HCT116 (cell line): ENCODE results near the gene PPM1M. TPM values are rescaled to one million over a fixed set of nuclear protein-coding genes. Genes with fewer than 3 reads are reported as not detected.

Source experiments
- ATAC-seq: fragments of 200-7000 bp; cut with Tn5 transposase; 2 replicates; pipeline ENCODE4 v1.9.1; 2020; ENCODE audit warnings: mild to moderate bottlenecking, moderate library complexity
- BruUV-seq: library from RNA; stranded (reverse); fragments of 400-500 nt; replicated peaks from 2 replicates; lab custom pipeline; 2021; lab: Mats Ljungman, UMichigan
- CTCF ChIA-PET: fragments of 300-600 bp; sonication (Branson Sonifier 250); formaldehyde crosslinking; loops from one replicate; lab custom pipeline; 2021; ENCODE audit warnings: antibody characterized with exemption; lab: Charles Lee
- POLR2A ChIA-PET: fragments of 300-600, 350-600 bp; sonication (Branson Sonifier 250); formaldehyde crosslinking; loops from one replicate; lab custom pipeline; 2021; ENCODE audit warnings: antibody characterized with exemption; lab: Charles Lee
- RAD21 ChIA-PET, 2 experiments: fragments of 300-600 bp; sonication (Branson Sonifier 250); formaldehyde crosslinking; loops; one replicate each; lab custom pipeline; 2023; ENCODE audit warnings: low total read pairs in 2 of 2; ENCODE audit not compliant: uncharacterized antibody in 2 of 2, unreplicated experiment in 2 of 2, low non-redundant PET in 1 of 2; lab: Charles Lee
- DNase-seq: peaks from one replicate; pipeline ENCODE4 v3.0.0-alpha.2; 2010; ENCODE audit warnings: low read depth, low spot score
- H2AFZ ChIP-seq: fragments of 200-600 bp; shearing (Covaris generic), sonication (generic); 2 replicates; pipeline ENCODE4 v1.6.1; 2017; ENCODE audit warnings: low read depth, mixed run types, mixed read lengths, antibody characterized with exemption, low read length; ENCODE audit not compliant: poor library complexity, severe bottlenecking
- H3K27ac ChIP-seq: 2 replicates; pipeline ENCODE4 v1.5.1; 2012; ENCODE audit warnings: low read depth, low read length
- H3K27me3 ChIP-seq: fragments of 200-600 bp; sonication (generic); 2 replicates; pipeline ENCODE4 v1.6.1; 2016; ENCODE audit warnings: mixed run types, low read length, mixed read lengths; ENCODE audit not compliant: insufficient read depth
- H3K36me3 ChIP-seq, 2 experiments: fragments of 200-500 bp in 1 of 2; fragments of 200-600 bp in 1 of 2; sonication (Bioruptor generic) in 1 of 2; sonication (generic) in 1 of 2; 2 replicates each; pipeline versions ENCODE4 v1.5.1 to v1.6.1; 2014 to 2016; ENCODE audit warnings: low read length in 2 of 2, inconsistent platforms in 1 of 2, mixed read lengths in 1 of 2, mixed run types in 1 of 2; ENCODE audit not compliant: insufficient read depth in 2 of 2, control insufficient read depth in 1 of 2
- H3K4me1 ChIP-seq, 2 experiments: fragments of 200-600 bp in 1 of 2; sonication (generic) in 1 of 2; 2 replicates each; pipeline versions ENCODE4 v1.5.1 to v1.6.1; 2012 to 2017; ENCODE audit warnings: low read length in 2 of 2, inconsistent platforms in 1 of 2, mild to moderate bottlenecking in 1 of 2, mixed read lengths in 1 of 2, mixed run types in 1 of 2, moderate library complexity in 1 of 2; ENCODE audit not compliant: insufficient read depth in 2 of 2, control insufficient read depth in 1 of 2
- H3K4me2 ChIP-seq: fragments of 200-600 bp; sonication (generic); 2 replicates; pipeline ENCODE4 v1.6.1; 2017; ENCODE audit warnings: mixed run types, low read length, mixed read lengths
- H3K4me3 ChIP-seq, 2 experiments: fragments of 200-600 bp in 1 of 2; sonication (generic) in 1 of 2; replicated peaks in 1 of 2; 2 replicates each; pipeline ENCODE4 v1.5.1; 2011 to 2016; ENCODE audit warnings: low read length in 2 of 2, control low read depth in 1 of 2, low read depth in 1 of 2, mild to moderate bottlenecking in 1 of 2, mixed read lengths in 1 of 2, mixed run types in 1 of 2
- H3K79me2 ChIP-seq: fragments of 200-600 bp; sonication (generic); 2 replicates; pipeline ENCODE4 v1.6.1; 2017; ENCODE audit warnings: mild to moderate bottlenecking, mixed run types, low read length, moderate library complexity, mixed read lengths; ENCODE audit not compliant: insufficient read depth
- H3K9ac ChIP-seq: fragments of 200-600 bp; sonication (generic); 2 replicates; pipeline ENCODE4 v1.6.1; 2016; ENCODE audit warnings: low read length, mixed read lengths
- H3K9me2 ChIP-seq: fragments of 200-600 bp; sonication (generic), shearing (Covaris generic); 2 replicates; pipeline ENCODE4 v1.6.1; 2017; ENCODE audit warnings: mixed run types, mild to moderate bottlenecking, moderate library complexity; ENCODE audit not compliant: insufficient read depth
- H3K9me3 ChIP-seq, 2 experiments: fragments of 200-500 bp in 1 of 2; fragments of 200-600 bp in 1 of 2; sonication (Bioruptor generic) in 1 of 2; sonication (generic) in 1 of 2; 2 replicates each; pipeline ENCODE4 v1.6.1; 2014 to 2017; ENCODE audit warnings: low read length in 2 of 2, mixed read lengths in 2 of 2, inconsistent platforms in 1 of 2, low read depth in 1 of 2, mild to moderate bottlenecking in 1 of 2, mixed run types in 1 of 2, moderate library complexity in 1 of 2; ENCODE audit not compliant: control insufficient read depth in 1 of 2, insufficient read depth in 1 of 2
- H4K20me1 ChIP-seq: fragments of 200-600 bp; sonication (generic), shearing (Covaris generic); 2 replicates; pipeline ENCODE4 v1.6.1; 2017; ENCODE audit warnings: mixed run types, mild to moderate bottlenecking, moderate library complexity; ENCODE audit not compliant: insufficient read depth
- CEBPB ChIP-seq: IDR thresholded peaks from 2 replicates; pipeline ENCODE4 v1.6.1; 2012; ENCODE audit warnings: low read depth
- CTCF ChIP-seq, 3 experiments: fragments of 200-600 bp in 1 of 3; sonication (generic) in 1 of 3; IDR thresholded peaks in 2 of 3; conservative IDR thresholded peaks in 1 of 3; 2 replicates each; pipeline ENCODE4 v1.5.1; 2012 to 2017; ENCODE audit warnings: low read depth in 2 of 3, low read length in 2 of 3, antibody characterized with exemption in 1 of 3, borderline replicate concordance in 1 of 3, control low read depth in 1 of 3, mild to moderate bottlenecking in 1 of 3, mixed read lengths in 1 of 3, mixed run types in 1 of 3, moderate library complexity in 1 of 3; ENCODE audit not compliant: insufficient read depth in 1 of 3
- EGR1 ChIP-seq: IDR thresholded peaks from 2 replicates; pipeline ENCODE4 v1.6.1; 2012; ENCODE audit warnings: low read depth
- ELF1 ChIP-seq: IDR thresholded peaks from 2 replicates; pipeline ENCODE4 v1.6.1; 2012; ENCODE audit warnings: low read depth, borderline replicate concordance
- EZH2 ChIP-seq: fragments of 200-600 bp; sonication (generic); IDR thresholded peaks from 2 replicates; pipeline ENCODE4 v1.6.1; 2017; ENCODE audit warnings: antibody characterized with exemption, mixed run types
- FOSL1 ChIP-seq: IDR thresholded peaks from 2 replicates; pipeline ENCODE4 v1.6.1; 2012; ENCODE audit warnings: low read depth
- JUND ChIP-seq: IDR thresholded peaks from 2 replicates; pipeline ENCODE4 v1.6.1; 2012
- POLR2A ChIP-seq: IDR thresholded peaks from 2 replicates; pipeline ENCODE4 v1.7.0; 2011; ENCODE audit warnings: borderline replicate concordance; ENCODE audit not compliant: insufficient read depth, insufficient read length; ENCODE audit errors: extremely low read depth
- REST ChIP-seq: IDR thresholded peaks from 2 replicates; pipeline ENCODE4 v1.6.1; 2012; ENCODE audit warnings: low read depth
- SIN3A ChIP-seq: IDR thresholded peaks from 2 replicates; pipeline ENCODE4 v1.6.1; 2012; ENCODE audit warnings: low read depth
- SP1 ChIP-seq: IDR thresholded peaks from 2 replicates; pipeline ENCODE4 v1.6.1; 2012; ENCODE audit warnings: low read depth
- SRF ChIP-seq: IDR thresholded peaks from 2 replicates; pipeline ENCODE4 v1.6.1; 2012; ENCODE audit warnings: low read depth
- TCF7L2 ChIP-seq: IDR thresholded peaks from 2 replicates; pipeline ENCODE4 v1.7.0; 2011; ENCODE audit warnings: borderline replicate concordance, inconsistent platforms; ENCODE audit not compliant: insufficient read depth, insufficient read length; ENCODE audit errors: extremely low read depth
- ZBTB33 ChIP-seq: IDR thresholded peaks from 2 replicates; pipeline ENCODE4 v1.6.1; 2011; ENCODE audit warnings: mild to moderate bottlenecking, low read length, moderate library complexity; ENCODE audit not compliant: insufficient replicate concordance; ENCODE audit errors: extremely low read depth
- ZNF274 ChIP-seq: fragments of 200-500 bp; sonication (Bioruptor generic); IDR thresholded peaks from 2 replicates; pipeline ENCODE4 v1.6.1; 2014; ENCODE audit warnings: mild to moderate bottlenecking, low read depth, low read length, inconsistent platforms
- intact Hi-C: fragments of 100-400 bp; cut with micrococcal nuclease; formaldehyde crosslinking; loops from 2 replicates; pipeline ENCODE4 v1.10.0; 2022
- total RNA-seq: library from RNA; stranded (reverse); gene quantifications from one replicate; pipeline ENCODE4 v1.2.1, GENCODE V29; 2021; ENCODE audit not compliant: unreplicated experiment

The PPM1M gene
- total RNA-seq, 1 experiment from 2014 or later: 16.6 TPM

- no peak for TF ChIP-seq ZNF274
- TF ChIP-seq CTCF (IDR thresholded peaks at IDR 0.05 in 2 of 3, conservative IDR thresholded peaks at IDR 0.05 in 1 of 3; ENCODE audit: borderline replicate concordance in 1 of 3, insufficient read depth in 1 of 3, low read depth in 2 of 3, low read length in 2 of 3): no peak
- no peak for TF ChIP-seq SP1
Measured at GRCh38 chr3:52223449-52224408, 21.8 kb upstream of the PPM1M start (continued).

- RAD21 ChIA-PET: interaction anchor here in 1 of 2 experiments (0.9 kb wide), 1 partner anchor 221 kb away, joined by 3 read pairs; no protein-coding TSS in a partner anchor
- Histone ChIP-seq H3K36me3 (peaks cover 10 to 11% of the 10 kb centered on the region in 2 experiments; a peak in 3 of 4 replicates), H3K79me2 (no peaks in the 10 kb centered on the region), H3K27ac (no peak within 1 kb of the TSS), H3K4me1 (peaks cover 0 to 2% of the 10 kb centered on the region in 2 experiments; a peak in 1 of 4 replicates), H3K27me3 (no peaks in the 10 kb centered on the region), H3K9me2 (no peaks in the 10 kb centered on the region), H2AFZ (no peak within 1 kb of the TSS), H3K4me3 (no peak within 1 kb of the TSS), H3K9me3 (no peaks in the 10 kb centered on the region), H3K4me2 (no peak within 1 kb of the TSS), H4K20me1 (no peaks in the 10 kb centered on the region), H3K9ac (no peak within 1 kb of the TSS)
- CTCF ChIA-PET: no interaction called here
- DNase-seq (no peak), ATAC-seq (no peak)
- POLR2A ChIA-PET: no interaction called here
- intact Hi-C loops: no loop called here
- no TSS peak for BruUV-seq
- TF ChIP-seq ELF1: no peak
- TF ChIP-seq TCF7L2: no peak
- TF ChIP-seq ZNF274: no peak
- no peak for TF ChIP-seq SRF
- no peak for TF ChIP-seq SIN3A
- TF ChIP-seq FOSL1: no peak
- no peak for TF ChIP-seq POLR2A
- no peak for TF ChIP-seq REST
- TF ChIP-seq EZH2: no peak
- no peak for TF ChIP-seq EGR1
- TF ChIP-seq CEBPB: no peak
- TF ChIP-seq JUND: no peak
- no peak for TF ChIP-seq ZBTB33
Measured at GRCh38 chr3:52225452-52226228, 19.9 kb upstream of the PPM1M start, which contains the start of gene TLR9. Gene TLR9 (minus strand): TSS chr3:52225645. CDS start chr3:52225529, 116 bp downstream.
